Measurements from ENCODE around the gene COL15A1.

COL15A1 gene

GRCh38 chr9:99019510-99020331 is 76.0 kb downstream of the COL15A1 start:
- Mint-ChIP-seq H3K27ac (no peak overlapping the region), H3K9me3 (no peaks in the 10 kb centered on the region), H3K4me3 (no peak overlapping the region), H3K36me3 (ENCODE audit: low read depth) (no peaks in the 10 kb centered on the region), H3K27me3 (ENCODE audit: low read depth, poor library complexity) (peaks cover 14% of the 10 kb centered on the region), H3K4me1 (peaks cover 12% of the 10 kb centered on the region)
- TF ChIP-seq, protein P1, sequence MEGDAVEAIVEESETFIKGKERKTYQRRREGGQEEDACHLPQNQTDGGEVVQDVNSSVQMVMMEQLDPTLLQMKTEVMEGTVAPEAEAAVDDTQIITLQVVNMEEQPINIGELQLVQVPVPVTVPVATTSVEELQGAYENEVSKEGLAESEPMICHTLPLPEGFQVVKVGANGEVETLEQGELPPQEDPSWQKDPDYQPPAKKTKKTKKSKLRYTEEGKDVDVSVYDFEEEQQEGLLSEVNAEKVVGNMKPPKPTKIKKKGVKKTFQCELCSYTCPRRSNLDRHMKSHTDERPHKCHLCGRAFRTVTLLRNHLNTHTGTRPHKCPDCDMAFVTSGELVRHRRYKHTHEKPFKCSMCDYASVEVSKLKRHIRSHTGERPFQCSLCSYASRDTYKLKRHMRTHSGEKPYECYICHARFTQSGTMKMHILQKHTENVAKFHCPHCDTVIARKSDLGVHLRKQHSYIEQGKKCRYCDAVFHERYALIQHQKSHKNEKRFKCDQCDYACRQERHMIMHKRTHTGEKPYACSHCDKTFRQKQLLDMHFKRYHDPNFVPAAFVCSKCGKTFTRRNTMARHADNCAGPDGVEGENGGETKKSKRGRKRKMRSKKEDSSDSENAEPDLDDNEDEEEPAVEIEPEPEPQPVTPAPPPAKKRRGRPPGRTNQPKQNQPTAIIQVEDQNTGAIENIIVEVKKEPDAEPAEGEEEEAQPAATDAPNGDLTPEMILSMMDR (IDR thresholded peaks at IDR 0.05) = no peak
- no peak for DNase-seq

GRCh38 chr9:99020786-99021436 is 77.2 kb downstream of the COL15A1 start:
- no peak overlapping the region for H3K4me3 Mint-ChIP-seq
- H3K9me3 Mint-ChIP-seq = no peaks in the 10 kb centered on the region
- DNase-seq = no peak
- no peaks in the 10 kb centered on the region for H3K36me3 Mint-ChIP-seq (ENCODE audit: low read depth)
- H3K27me3 Mint-ChIP-seq (ENCODE audit: low read depth, poor library complexity) = peaks cover 14% of the 10 kb centered on the region
- H3K4me1 Mint-ChIP-seq = peaks cover 12% of the 10 kb centered on the region
- TF ChIP-seq, protein P1 (IDR thresholded peaks at IDR 0.05) = no peak
- H3K27ac Mint-ChIP-seq = no peak overlapping the region

- Mint-ChIP-seq H3K9me3 (no peaks in the 10 kb centered on the region), H3K4me1 (peaks cover 12% of the 10 kb centered on the region), H3K36me3 (ENCODE audit: low read depth) (no peaks in the 10 kb centered on the region), H3K27ac (no peak overlapping the region), H3K27me3 (ENCODE audit: low read depth, poor library complexity) (peaks cover 18% of the 10 kb centered on the region), H3K4me3 (no peak overlapping the region)
- no peak for DNase-seq
- TF ChIP-seq, protein P1 (IDR thresholded peaks at IDR 0.05) = no peak
Observed at GRCh38 chr9:99021512-99021911, 77.8 kb downstream of the COL15A1 start.

DNA sequence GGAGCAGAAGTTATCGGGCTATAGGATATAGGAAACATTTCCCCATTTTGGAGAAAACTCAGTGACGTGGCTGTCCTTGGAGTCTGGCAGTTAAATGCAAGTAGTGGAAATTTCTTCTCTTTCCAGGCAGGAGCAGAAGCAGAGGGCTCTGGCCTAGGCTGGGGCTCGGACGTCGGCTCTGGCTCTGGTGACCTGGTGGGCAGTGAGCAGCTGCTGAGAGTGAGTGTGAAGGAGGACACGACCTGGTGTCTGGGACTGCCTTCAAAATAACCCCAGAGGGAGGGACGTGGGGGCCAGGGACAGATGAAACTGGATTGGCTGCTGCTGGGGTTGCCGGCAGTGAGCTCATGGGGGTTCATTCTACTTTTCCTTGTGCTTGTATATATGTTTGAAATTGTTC is 79.5 kb downstream of the COL15A1 start:
- H3K27me3 Mint-ChIP-seq (ENCODE audit: low read depth, poor library complexity) = peaks cover 22% of the 10 kb centered on the region
- DNase-seq = no peak
- no peaks in the 10 kb centered on the region for H3K9me3 Mint-ChIP-seq
- TF ChIP-seq, protein P1 (IDR thresholded peaks at IDR 0.05) = no peak
- peaks cover 12% of the 10 kb centered on the region for H3K4me1 Mint-ChIP-seq
- no peak overlapping the region for H3K27ac Mint-ChIP-seq
- H3K4me3 Mint-ChIP-seq = no peak overlapping the region
- H3K36me3 Mint-ChIP-seq (ENCODE audit: low read depth) = no peaks in the 10 kb centered on the region

DNA sequence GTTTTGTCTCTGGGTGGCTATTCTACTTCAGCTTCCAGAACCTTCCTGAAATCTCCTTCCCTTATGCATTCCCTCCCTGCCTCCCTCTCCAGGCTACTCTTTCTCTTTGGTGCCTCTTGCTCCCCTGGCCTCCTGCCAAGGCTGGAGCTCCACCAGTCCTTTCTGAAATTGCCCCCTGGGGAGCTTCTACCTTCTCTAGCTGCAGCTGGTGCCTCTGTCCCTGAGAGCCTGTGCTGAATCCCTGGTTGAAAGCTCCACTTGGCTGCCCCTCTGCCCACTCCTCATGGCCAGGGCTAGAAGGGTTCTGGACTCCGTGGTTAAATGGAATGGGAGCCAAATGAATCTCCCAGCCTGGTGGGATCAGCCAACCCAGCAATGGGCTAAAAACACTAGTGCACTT is 80.1 kb downstream of the COL15A1 start:
- Mint-ChIP-seq H3K27me3 (ENCODE audit: low read depth, poor library complexity) (peaks cover 22% of the 10 kb centered on the region), H3K4me1 (peaks cover 12% of the 10 kb centered on the region), H3K9me3 (no peaks in the 10 kb centered on the region), H3K27ac (peak overlapping the region; percentile 59), H3K36me3 (ENCODE audit: low read depth) (no peaks in the 10 kb centered on the region), H3K4me3 (no peak overlapping the region)
- no peak for DNase-seq
- TF ChIP-seq, protein P1 (IDR thresholded peaks at IDR 0.05) = no peak
